CD4-positive, alpha-beta T cell (primary cell): Measurements from ENCODE around the gene FOXC1. TPM values are rescaled to one million over a fixed set of nuclear protein-coding genes. Genes with fewer than 3 reads are reported as not detected.

ENCODE experiments used
- ATAC-seq: fragments of 200-7000 bp; cut with Tn5 transposase; one replicate; pipeline ENCODE4 v1.10.0; 2022; ENCODE audit warnings: mild to moderate bottlenecking; ENCODE audit not compliant: poor library complexity
- CTCF ChIA-PET: fragments of 350-600 bp; sonication (Branson Sonifier 250); formaldehyde crosslinking; loops from one replicate; lab custom pipeline; 2021; ENCODE audit warnings: antibody characterized with exemption, inconsistent platforms; lab: Charles Lee
- POLR2A ChIA-PET: fragments of 350-600 bp; sonication (Branson Sonifier 250); formaldehyde crosslinking; loops from one replicate; lab custom pipeline; 2021; ENCODE audit warnings: antibody characterized with exemption, inconsistent platforms; lab: Charles Lee
- DNase-seq, 14 experiments: peaks; one replicate each; pipeline ENCODE4 v3.0.0-alpha.2; 2013 to 2020; ENCODE audit warnings: mixed read lengths in 2 of 14
- H3K27ac ChIP-seq, 2 donors: one replicate each; pipeline versions ENCODE4 v1.5.1 to v1.7.0; 2013; ENCODE audit warnings: low read length in 2 of 2, low read depth in 1 of 2, mild to moderate bottlenecking in 1 of 2
- H3K27me3 ChIP-seq, 2 experiments: 1 replicate in 1 of 2; 2 replicates in 1 of 2; pipeline versions ENCODE4 v1.6.1 to v1.7.0; 2013; ENCODE audit warnings: low read length in 2 of 2, control low read depth in 1 of 2, mild to moderate bottlenecking in 1 of 2, moderate library complexity in 1 of 2; ENCODE audit not compliant: insufficient read depth in 2 of 2, control insufficient read depth in 1 of 2
- H3K36me3 ChIP-seq: one replicate; pipeline ENCODE4 v1.6.1; 2013; ENCODE audit warnings: low read length, control low read depth; ENCODE audit not compliant: insufficient read depth
- H3K4me1 ChIP-seq: one replicate; pipeline ENCODE4 v1.6.1; 2013; ENCODE audit warnings: low read length, control low read depth; ENCODE audit not compliant: insufficient read depth
- H3K4me3 ChIP-seq: one replicate; pipeline ENCODE4 v1.5.1; 2013; ENCODE audit warnings: mild to moderate bottlenecking, low read length, moderate library complexity
- H3K9me3 ChIP-seq, 2 experiments: 1 replicate in 1 of 2; 2 replicates in 1 of 2; pipeline versions ENCODE4 v1.6.1 to v1.7.0; 2013; ENCODE audit warnings: low read length in 2 of 2, mild to moderate bottlenecking in 2 of 2, control low read depth in 1 of 2, moderate library complexity in 1 of 2; ENCODE audit not compliant: control insufficient read depth in 1 of 2, insufficient read depth in 1 of 2
- H3K27ac Mint-ChIP-seq: one replicate; pipeline ENCODE4 v1.8.0; 2020; ENCODE audit warnings: mixed read lengths
- H3K27me3 Mint-ChIP-seq: one replicate; pipeline ENCODE4 v1.8.0; 2021; ENCODE audit warnings: mixed read lengths
- H3K36me3 Mint-ChIP-seq: one replicate; pipeline ENCODE4 v1.8.0; 2021; ENCODE audit warnings: low read depth, mixed read lengths
- H3K4me1 Mint-ChIP-seq: one replicate; pipeline ENCODE4 v1.8.0; 2021; ENCODE audit warnings: low read depth, mixed read lengths
- H3K4me3 Mint-ChIP-seq: one replicate; pipeline ENCODE4 v1.8.0; 2020; ENCODE audit warnings: mild to moderate bottlenecking, mixed read lengths
- H3K9me3 Mint-ChIP-seq: one replicate; pipeline ENCODE4 v1.8.0; 2020; ENCODE audit warnings: mixed read lengths
- CTCF ChIP-seq: fragments of 200-600 bp; IDR thresholded peaks from one replicate; pipeline ENCODE4 v1.8.0; 2022; ENCODE audit warnings: antibody characterized with exemption, mild to moderate bottlenecking
- intact Hi-C, 2 experiments: fragments of 100-400 bp; cut with DNase I in 1 of 2; cut with micrococcal nuclease in 1 of 2; formaldehyde crosslinking; loops; one replicate each; pipeline versions ENCODE4 v1.15.1 to v1.9.0; 2023 to 2025; cut with DNase I, micrococcal nuclease
- total RNA-seq, 174 experiments: library from RNA in 2 of 174; stranded (reverse) in 2 of 174; gene quantifications; one replicate each; pipeline ENCODE4 v1.2.3 and lab custom pipeline; 2021 to 2026

The FOXC1 gene
- total RNA-seq, 2 experiments from 2014 or later = not detected

GRCh38 chr6:1630771-1631217 is 21.1 kb downstream of the FOXC1 start:
- Mint-ChIP-seq H3K36me3 (no peaks in the 10 kb centered on the region), H3K27me3 (peaks cover 58% of the 10 kb centered on the region), H3K4me3 (no peak overlapping the region), H3K9me3 (no peaks in the 10 kb centered on the region), H3K4me1 (peaks cover 8% of the 10 kb centered on the region), H3K27ac (no peak overlapping the region)
- Histone ChIP-seq H3K27ac (no peak overlapping the region), H3K4me1 (no peaks in the 10 kb centered on the region), H3K36me3 (no peaks in the 10 kb centered on the region), H3K9me3 (no peaks in the 10 kb centered on the region), H3K27me3 (peaks cover 24 to 32% of the 10 kb centered on the region in 2 experiments), H3K4me3 (no peak overlapping the region)
- DNase-seq = no peak
- POLR2A ChIA-PET = no interaction called here
- CTCF ChIA-PET = no interaction called here
- intact Hi-C loops = no loop called here
- no peak for ATAC-seq
- TF ChIP-seq CTCF = no peak

GRCh38 chr6:1631251-1631650 is 21.5 kb downstream of the FOXC1 start:
- Mint-ChIP-seq H3K36me3 (no peaks in the 10 kb centered on the region), H3K9me3 (no peaks in the 10 kb centered on the region), H3K4me1 (peaks cover 3% of the 10 kb centered on the region), H3K27ac (no peak overlapping the region), H3K27me3 (peaks cover 54% of the 10 kb centered on the region), H3K4me3 (no peak overlapping the region)
- no peak overlapping the region for H3K27ac ChIP-seq
- no peak overlapping the region for H3K4me3 ChIP-seq
- DNase-seq (no peak), ATAC-seq (no peak)
- no peaks in the 10 kb centered on the region for H3K9me3 ChIP-seq
- ChIA-PET POLR2A (no interaction called here), CTCF (no interaction called here)
- no peaks in the 10 kb centered on the region for H3K36me3 ChIP-seq
- H3K4me1 ChIP-seq = no peaks in the 10 kb centered on the region
- intact Hi-C loops = no loop called here
- H3K27me3 ChIP-seq = peaks cover 19 to 28% of the 10 kb centered on the region in 2 experiments
- TF ChIP-seq CTCF = no peak

- peaks cover 32% of the 10 kb centered on the region for H3K27me3 Mint-ChIP-seq
- CTCF ChIA-PET = no interaction called here
Observed at GRCh38 chr6:1633366-1634021, 23.8 kb downstream of the FOXC1 start.

More at GRCh38 chr6:1633366-1634021, 23.8 kb downstream of the FOXC1 start:
- H3K9me3 ChIP-seq = no peaks in the 10 kb centered on the region
- H3K4me3 ChIP-seq = no peak overlapping the region
- peaks cover 3 to 10% of the 10 kb centered on the region in 2 experiments for H3K27me3 ChIP-seq
- ATAC-seq (no peak), DNase-seq (peak in 1 of 14 experiments; percentile 28)
- POLR2A ChIA-PET = no interaction called here
- H3K9me3 Mint-ChIP-seq = no peaks in the 10 kb centered on the region
- H3K4me3 Mint-ChIP-seq = no peak overlapping the region
- intact Hi-C loops = no loop called here
- no peak overlapping the region for H3K27ac Mint-ChIP-seq
- no peaks in the 10 kb centered on the region for H3K36me3 ChIP-seq
- no peak overlapping the region for H3K27ac ChIP-seq
- no peaks in the 10 kb centered on the region for H3K4me1 Mint-ChIP-seq
- TF ChIP-seq CTCF = no peak
- no peaks in the 10 kb centered on the region for H3K4me1 ChIP-seq
- H3K36me3 Mint-ChIP-seq = no peaks in the 10 kb centered on the region
